DOHH2 (cell line): ENCODE measurements around the gene ZFY.

Experiments used
- CTCF ChIP-seq: fragments of 200-600 bp; sonication (generic); IDR thresholded peaks from one replicate; pipeline ENCODE4 v1.5.1; 2014; ENCODE audit warnings: antibody characterized with exemption, mild to moderate bottlenecking, low read depth, low read length; ENCODE audit not compliant: poor library complexity, severe bottlenecking
- EZH2phosphoT487 ChIP-seq: fragments of 200-600 bp; sonication (generic); IDR thresholded peaks from 2 replicates; pipeline ENCODE4 v1.6.1; 2017; ENCODE audit warnings: borderline replicate concordance, mild to moderate bottlenecking, antibody characterized with exemption, low read length, moderate library complexity, mixed read lengths

- no peak for TF ChIP-seq CTCF
- no peak for TF ChIP-seq EZH2phosphoT487
These were observed 30.4 kb downstream of the ZFY start for GRCh38 chrY:2965629-2966028.
